ENCODE data around the gene CERK. TPM values are rescaled to one million over a fixed set of nuclear protein-coding genes. Genes with fewer than 3 reads are reported as not detected.

Gene CERK
- total and polyA plus RNA-seq, 2 of the 13 experiments (the other 11 are each of a cell fraction or from before 2014, with no cell fraction given), result 40.3 to 41.9 TPM

DNA sequence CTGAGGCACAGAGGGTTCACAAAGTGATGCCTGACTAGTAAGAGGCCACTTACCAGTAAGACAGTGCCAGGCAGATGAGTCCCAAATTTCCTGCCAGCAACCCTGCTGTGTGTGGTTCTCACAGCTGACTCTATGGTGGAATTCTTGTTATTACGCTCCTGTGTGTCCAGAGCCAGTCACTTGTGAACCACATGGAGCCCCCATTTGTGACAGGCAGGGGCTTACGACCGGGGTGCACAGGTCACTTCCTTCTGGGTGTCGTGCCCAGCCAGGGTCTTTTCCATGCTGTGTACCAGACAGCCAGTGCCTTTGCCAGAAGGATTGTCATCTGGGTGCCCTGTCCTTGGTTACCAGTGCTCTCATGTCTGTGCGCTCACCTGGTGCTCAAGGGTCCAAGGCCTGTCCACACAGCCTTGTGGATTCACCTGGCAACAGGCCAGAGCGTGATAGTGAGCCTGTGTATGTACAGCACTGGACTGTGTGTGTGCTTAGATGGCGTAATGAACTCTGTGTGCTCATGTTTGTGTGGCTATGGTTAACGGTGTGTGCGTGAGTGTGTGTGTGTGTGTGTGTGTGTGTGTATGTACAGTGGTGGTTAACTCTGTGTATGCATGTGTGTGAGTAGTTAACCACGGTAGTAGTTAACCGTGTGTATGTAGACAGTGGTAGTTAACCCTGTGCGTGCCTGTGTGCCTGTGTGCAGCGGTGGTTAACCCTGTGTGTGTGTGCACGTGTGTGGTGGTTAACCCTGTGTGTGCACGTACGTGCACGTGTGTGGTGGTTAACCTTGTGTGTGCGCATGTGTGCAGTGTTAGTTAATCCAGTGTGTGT, 99.2 kb downstream of the CERK start (continued):
- TF ChIP-seq ZNF280B (CRISPR knock-in tag; IDR thresholded peaks at IDR 0.05; ENCODE audit: borderline replicate concordance), result peak; percentile 15; the same call in 1 of the 2 replicates
- TF ChIP-seq FOXK2 (IDR thresholded peaks at IDR 0.05), result peak; percentile 96
- TF ChIP-seq NCOR1 (IDR thresholded peaks at IDR 0.05; ENCODE audit: borderline replicate concordance, low read length), result peak; percentile 82; the same call in 1 of the 2 replicates
- TF ChIP-seq HMGXB3 (CRISPR knock-in tag; IDR thresholded peaks at IDR 0.05; ENCODE audit: borderline replicate concordance), result 0 out of 2 replicates have a peak, but pooled peaks have one; percentile 21
- TF ChIP-seq ZNF646 (CRISPR knock-in tag; IDR thresholded peaks at IDR 0.05), result peak; percentile 99
- TF ChIP-seq ZNF703 (CRISPR knock-in tag; IDR thresholded peaks at IDR 0.05; ENCODE audit: borderline replicate concordance), result no peak
- peak; percentile 95 for TF ChIP-seq TBX3 (IDR thresholded peaks at IDR 0.05; ENCODE audit: borderline replicate concordance)
- TF ChIP-seq ESRRA (CRISPR knock-in tag; IDR thresholded peaks at IDR 0.05; ENCODE audit: low read depth), result peak; percentile 80
- no peak for TF ChIP-seq ZNF761 (CRISPR knock-in tag; conservative IDR thresholded peaks at IDR 0.05)
- peak; percentile 73; the same call in 1 of the 2 replicates for TF ChIP-seq NR2C2 (CRISPR knock-in tag; IDR thresholded peaks at IDR 0.05; ENCODE audit: borderline replicate concordance)
- 0 out of 2 replicates have a peak, but pooled peaks have one; percentile 63 for TF ChIP-seq ARNT (IDR thresholded peaks at IDR 0.05)
- peak; percentile 49; the same call in 1 of the 2 replicates for TF ChIP-seq FOXP4 (CRISPR knock-in tag; IDR thresholded peaks at IDR 0.05)

All from HepG2 (cell line).